Occipital lobe (tissue), 2 donors: ENCODE results near the gene CLN6. TPM values are rescaled to one million over a fixed set of nuclear protein-coding genes. Genes with fewer than 3 reads are reported as not detected.

Experiments used
- DNase-seq: peaks from one replicate; lab custom pipeline; 2025; lab: John Stamatoyannopoulos, UW
- total RNA-seq: library from RNA; depleted of rRNA; stranded (reverse); fragments of >200 nt; gene quantifications from one replicate; pipeline ENCODE4 v1.2.3, GENCODE V29; 2014

Gene CLN6
- total RNA-seq = 7.6 TPM

DNA sequence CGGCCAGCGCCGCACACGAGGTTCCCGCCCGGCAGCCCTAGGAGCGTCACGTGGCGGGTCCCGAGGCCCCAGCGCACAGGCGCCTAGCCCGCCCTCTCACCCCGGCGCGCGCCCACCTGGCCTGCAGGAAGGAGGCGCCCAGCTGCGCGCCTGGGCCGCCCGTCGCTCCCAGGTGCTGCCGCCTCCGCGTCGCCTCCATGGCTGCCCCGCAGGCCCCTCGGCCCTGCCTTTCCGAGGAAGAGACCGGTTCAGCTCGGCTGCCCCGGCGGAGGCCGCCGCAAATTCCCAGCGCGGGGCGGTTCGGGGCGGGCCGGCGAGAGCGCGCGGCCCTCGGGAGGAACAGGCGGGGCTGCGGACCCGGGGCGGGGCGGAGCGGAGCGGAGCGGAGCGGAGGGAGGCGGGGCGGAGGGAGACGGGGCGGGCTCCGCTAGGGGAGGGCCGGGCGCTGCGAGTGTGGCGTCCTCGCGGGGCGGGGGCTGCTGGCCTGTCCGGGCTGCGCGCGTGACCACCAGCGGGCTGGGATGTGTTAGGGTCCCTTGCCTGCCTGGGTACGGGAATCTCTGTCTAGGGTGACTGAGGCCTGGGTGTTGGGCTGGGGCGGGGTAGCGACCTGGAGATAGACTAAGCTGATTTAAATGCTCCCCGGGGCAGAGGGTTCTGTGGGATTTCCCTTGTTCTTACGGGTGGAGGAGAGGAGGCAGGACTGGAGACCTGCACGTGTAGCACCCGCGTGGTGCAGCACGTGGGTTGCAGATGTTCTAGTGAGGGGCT lies at the start of gene CLN6:
Gene CLN6, minus strand, starts transcription at position 343 of the 771 bp plus-strand sequence. Its CDS starts 144 bp downstream, at position 199.
- DNase-seq = peak; percentile 84

DNA sequence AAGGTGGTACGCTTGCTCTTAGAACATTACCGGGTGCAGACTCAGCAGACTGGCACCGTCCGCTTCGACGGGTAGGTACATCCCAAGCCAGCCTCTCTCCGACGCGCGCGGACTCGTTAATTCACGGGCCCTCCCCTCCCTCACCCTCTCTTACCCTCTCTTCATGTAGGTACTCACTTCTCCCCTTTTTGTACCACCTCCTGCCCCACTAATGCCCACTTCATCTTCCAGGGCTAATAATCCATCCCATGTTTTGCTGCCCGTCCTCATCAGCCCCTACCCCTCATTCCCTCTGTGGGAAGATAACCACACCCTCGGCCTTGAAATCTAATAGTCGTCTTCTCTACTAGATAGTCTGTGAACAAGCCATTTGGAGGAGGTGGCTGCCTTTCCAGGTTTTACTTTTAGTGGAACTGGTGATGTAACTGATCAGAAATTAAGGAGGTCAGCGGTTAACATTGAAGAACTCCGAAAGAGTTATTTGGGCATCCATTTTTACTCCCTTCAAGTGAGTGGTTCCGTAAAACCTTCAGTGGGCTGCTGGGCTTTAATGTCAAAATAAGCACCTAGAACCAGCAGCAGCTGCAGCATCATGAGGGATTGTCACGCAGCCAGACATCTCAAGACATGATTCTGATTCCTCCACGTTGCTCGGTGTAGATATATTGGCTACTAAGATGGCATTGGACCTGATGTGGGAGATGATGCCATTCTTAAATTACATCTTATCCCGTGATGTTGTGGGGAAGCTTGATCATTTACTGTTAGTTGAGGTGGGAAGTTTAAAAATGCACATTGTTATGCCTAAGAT lies 49.3 kb upstream of the CLN6 start:
- DNase-seq = no peak

DNA sequence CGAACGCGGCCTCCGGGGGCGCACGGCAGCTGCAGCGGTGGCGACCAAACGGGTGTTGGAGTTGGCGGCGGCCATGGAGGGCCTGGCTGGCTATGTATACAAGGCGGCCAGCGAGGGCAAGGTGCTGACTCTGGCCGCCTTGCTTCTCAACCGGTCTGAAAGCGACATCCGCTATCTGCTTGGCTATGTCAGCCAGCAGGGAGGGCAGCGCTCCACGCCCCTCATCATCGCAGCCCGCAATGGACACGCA lies 48.7 kb upstream of the CLN6 start:
- DNase-seq = no peak

DNA sequence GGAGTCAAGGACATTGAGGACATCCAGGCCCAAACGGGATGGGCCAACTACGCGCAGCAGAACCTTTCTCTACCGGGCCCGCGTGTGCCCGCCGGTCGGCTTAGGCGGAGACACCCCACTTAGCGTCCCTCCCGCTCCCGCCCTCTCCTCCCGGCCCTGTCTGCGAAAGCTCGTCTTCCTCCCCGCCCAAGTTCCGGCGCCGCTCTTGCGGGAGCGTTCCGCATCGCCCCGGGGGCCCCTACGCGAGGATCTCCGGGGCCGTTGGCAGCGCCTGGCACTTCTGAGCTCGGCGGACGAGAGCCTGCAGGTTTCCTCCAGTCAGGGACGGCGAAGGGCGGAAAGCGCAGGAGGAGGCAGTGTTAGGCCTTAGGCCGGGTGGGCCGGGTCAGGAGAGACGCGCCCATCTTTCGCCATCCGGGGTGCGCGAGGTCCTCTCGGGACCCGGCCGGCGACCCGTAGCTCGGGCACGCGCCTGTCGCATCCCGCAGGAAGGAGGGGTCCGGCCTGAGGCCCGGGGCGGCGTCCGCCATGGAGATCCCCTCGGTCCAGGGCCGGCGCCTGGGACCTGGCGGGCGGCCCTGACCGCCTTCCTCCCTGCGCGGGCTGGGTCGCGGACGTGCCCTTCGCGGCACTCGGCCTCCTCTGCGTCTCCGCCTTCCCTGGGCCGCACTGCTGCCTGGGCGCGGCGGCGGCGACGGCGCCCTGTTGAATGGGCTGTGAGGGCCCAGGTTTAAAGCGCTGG lies 48.2 kb upstream of the CLN6 start, which contains the start of gene FEM1B:
Gene FEM1B, plus strand, starts transcription at position 143 of the 742 bp plus-strand sequence. CDS start 673 bp downstream, outside the sequence.
- peak; percentile 93 for DNase-seq

DNA sequence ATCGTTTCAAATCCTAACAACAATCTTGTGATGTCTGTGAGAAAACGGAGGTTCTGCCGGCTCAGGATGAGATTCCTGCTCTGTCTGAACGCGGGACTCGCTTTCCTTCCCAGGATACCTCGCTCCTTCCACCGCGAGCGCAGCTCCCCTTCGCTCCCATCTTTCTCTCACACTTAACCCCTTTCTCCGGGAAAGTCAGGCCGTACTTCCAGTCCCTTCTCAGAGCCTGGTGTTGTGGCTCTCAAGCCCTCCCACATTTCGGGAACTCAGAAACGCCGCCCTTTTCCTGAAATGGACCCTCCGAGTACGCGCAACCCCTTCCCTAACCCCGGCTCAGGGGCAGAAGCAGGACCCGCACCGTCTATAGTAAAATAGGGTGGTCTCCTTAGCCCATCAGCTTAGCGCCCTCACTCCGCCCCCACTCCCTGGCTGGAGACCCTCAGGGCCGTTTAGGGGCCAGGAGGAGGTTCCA lies 47.6 kb upstream of the CLN6 start:
- peak; percentile 78 for DNase-seq

DNA sequence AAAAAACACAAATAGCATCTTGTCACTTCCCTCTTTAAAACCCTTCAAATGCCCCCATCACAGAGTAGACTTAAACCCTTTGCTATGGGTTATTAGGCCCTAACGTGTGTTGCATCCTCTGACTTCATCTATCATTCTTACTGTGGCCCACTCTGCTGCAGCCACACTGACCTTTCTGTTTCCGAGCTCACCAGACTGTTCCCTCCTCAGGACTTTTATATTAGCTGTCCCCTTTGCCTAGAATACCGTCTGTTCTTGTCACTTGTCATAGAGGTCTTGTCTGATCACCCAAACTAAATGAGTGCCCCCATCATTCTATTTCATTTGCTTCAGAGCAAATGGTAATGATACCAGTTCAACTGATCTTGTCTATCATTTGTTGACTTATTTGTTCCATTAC lies 47.1 kb upstream of the CLN6 start:
- no peak for DNase-seq

DNA sequence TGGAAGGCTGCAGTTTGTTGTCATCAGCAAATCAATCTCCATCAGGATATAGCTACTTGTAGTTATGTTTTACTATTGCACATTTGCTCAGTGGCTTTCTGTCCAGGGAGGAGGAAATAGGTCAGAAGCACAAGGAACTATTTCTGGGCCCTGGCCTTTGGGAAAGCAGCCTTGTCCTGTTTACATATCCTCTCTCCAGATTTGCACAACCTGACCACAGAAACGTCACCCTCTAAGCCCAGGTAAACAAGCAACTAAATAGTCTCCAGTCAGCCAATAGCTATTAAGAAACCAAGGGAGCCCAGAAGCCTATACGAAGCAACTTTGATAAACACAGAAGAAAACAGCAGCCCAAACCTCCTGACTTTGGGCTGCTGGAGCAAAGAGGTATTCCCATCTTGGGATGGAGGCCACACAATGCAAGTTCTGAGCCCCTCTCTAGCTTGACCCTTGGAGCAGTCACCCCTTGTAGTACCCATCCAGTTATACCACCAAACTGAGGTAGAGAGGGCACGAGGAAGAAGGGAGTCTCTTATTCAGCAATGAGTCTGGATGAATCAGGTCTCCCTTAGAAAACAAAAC lies 45.7 kb upstream of the CLN6 start:
- DNase-seq = no peak

DNA sequence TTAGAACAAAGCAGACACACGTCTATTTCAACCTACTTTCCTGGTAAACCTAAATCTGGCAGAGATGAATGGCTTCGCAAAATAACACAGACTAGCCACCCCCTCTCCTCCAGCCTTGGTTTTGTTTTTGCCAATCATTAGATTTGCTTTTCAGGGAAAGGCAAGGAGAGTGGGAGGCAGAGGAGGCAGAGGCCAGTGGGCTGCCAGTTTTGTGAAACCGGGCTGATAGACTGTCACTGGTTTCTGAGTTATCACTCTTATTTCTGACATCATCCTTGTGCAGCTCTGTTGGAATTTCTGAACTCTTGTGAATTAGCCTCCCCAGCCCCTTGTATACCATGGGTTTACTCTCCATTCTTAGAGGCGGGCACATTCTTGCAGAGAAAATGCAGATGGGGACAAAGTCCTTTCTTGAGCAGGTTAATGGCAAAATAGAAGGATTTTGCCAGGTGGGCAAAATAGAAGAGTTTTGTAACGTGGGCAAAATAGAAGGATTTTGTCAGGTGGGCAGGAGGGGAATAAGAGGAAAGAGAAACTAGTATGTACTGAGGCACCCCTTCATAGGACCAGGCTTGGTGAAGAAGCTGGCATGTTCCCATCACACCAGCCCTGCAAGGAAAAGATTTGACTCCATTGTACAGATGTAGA lies 44.8 kb upstream of the CLN6 start:
- DNase-seq = no peak

DNA sequence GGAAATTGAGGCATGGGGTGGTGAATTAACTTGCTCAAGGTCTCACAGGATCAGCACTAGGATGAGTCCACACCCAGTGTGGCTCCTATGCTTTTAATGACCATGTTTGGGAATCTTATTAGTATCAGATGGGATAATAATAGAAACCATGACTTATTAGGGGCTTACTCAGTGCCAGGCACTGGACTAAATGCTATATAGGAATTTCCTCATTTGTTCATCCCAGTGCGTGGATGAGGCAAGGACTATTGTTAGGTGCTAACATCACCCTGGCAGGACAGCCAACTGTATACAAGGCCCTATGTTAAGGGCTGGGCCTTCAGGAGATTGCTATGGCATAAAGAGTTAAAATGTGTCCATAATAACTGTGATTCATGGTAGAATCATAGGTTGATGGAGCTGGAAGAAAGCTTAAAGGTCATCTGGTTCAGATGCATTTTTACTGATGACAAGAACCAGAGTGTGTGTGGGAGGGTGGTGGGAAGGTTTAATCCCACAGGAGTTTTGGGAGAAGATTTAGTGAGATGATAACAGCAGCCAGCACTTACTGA lies 43.3 kb upstream of the CLN6 start:
- no peak for DNase-seq

DNA sequence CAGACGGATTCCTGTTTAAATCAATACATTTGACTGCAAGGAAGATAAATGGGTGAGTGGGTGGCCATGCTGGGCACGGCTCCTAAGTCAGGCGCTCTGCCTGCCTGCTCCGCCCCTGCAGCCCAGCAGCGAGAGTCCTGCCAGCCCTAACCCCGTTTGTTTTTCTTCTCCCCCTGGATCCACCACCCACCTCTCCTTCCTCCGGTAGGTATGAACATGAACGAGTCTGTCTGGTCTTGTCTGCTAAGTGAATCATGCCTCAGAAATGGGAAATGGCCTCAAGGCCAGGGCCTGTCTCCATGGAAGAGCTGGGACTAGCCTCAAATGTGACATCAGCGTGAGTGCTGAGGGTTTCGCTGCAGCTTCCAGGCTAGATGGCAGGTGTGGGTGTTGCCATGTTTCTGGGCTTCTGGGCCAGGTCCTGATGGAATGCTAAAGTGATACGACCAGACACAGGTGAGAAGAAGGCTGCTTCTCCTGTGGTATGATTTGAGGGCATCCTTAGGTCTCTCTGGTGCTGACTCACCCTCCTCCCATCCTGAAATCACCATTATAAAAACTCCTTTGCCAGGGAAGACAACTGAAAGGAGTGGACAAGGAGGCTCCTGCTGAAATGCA lies 42.4 kb upstream of the CLN6 start:
- DNase-seq = peak; percentile 57

DNA sequence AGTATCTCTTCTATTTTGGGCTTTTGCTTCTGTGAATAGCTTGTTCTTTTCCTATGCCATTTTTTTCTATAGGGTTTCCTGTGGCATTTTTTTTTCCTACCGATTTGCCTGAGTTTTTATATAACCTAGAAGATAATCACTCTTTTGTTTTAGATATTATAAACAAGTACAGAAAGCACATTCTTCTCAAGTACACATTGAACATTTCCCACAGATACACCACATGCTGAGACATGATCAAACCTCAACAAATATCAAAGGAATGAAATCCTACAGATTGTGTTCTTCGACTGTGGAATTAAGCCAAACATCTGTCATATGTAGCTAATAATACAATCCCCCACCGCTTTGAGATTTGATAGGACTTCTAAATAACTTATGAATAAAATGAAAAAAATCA lies 38.9 kb upstream of the CLN6 start:
- DNase-seq = no peak

DNA sequence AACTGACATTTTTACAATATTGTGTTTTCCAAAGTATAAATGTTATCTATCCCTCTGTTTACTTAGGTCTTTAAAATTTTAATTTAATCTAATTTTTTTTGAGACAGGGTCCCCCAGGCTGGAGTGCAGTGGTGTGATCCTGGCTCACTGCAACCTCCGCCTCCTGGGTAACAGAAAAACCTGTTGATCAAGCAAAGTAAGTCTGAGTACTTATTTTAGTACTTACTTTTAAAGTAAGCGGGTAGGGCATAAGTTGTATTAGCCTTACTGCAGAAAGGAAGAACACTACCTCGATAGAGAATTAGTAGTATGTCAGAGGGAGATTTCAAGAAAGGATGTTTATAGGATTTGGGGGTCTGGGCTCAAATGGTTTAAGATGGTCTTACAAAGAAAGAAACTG lies 36.1 kb upstream of the CLN6 start:
- no peak for DNase-seq

DNA sequence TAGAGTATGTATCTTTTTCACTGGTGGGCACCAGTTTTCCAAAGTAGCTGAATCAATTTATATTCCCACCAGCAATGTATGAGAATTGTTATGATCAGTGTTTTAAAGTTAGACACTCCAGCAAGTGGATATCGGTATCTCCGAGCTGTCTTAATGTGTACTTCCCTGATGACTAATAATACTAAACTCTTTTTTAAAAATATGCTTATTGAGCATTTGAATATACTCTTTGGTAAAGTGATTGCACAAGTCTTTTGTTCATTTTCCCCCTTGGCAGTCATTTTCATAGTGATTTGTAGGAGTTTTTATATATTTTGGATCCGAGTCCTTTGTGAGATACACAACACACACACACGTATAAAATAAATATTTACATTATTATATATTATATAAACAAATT lies 35.6 kb upstream of the CLN6 start:
- DNase-seq = no peak

DNA sequence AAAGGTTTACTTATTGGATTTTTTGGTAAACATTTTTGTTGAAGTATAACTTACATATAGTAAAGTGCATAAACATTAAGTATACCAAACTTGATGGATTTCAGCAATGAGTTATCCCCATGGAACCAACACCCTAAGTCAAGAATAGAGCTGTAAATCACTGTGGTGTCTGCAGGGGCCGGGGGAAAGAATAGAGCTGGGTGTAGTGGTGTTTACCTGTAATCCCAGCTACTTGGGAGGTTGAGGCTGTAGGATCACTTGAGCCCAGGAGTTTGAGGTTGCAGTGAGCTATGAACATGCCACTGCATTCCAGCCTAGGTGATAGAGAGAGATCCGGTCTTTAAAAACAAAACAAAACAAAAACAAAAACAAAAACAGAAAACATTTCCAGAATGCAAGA lies 34.8 kb upstream of the CLN6 start:
- DNase-seq = no peak

DNA sequence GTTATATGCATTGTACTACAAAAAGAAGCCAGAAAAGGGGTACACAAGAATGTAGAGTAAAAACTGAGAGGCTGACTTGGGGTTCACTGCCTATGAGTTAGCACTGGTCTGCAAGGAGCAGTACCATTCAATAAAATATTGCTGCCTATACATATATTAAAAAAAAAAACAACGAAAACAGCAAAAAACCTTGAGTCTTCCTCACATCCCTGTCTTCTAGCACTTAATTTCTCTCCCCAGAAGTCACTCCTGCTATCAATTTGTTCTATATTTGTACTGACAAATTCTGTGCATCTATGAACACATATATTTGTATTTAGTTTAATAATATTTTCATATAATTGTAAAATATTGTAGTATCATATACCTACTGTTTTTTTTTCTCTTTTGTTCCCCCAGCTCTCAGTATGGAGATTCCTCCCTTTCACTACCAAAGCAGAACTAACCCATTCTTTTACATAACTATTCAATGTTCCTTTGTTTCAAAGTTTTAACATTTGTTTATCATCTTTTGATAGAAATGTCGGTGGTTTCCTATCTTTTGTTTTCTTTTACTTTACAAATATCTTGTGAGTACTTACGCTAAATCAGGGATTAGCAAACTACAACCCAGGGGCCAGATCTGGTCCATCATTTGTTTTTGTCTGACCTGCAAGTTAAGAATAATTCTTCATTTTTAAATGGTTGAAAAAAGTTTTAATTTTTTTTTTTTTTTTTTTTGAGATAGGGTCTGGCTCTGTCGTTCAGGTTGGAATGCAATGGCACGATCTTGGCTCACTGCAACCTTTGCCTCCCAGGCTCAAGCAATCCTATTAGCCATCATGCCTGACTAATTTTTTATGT lies 33.2 kb upstream of the CLN6 start:
- no peak for DNase-seq

DNA sequence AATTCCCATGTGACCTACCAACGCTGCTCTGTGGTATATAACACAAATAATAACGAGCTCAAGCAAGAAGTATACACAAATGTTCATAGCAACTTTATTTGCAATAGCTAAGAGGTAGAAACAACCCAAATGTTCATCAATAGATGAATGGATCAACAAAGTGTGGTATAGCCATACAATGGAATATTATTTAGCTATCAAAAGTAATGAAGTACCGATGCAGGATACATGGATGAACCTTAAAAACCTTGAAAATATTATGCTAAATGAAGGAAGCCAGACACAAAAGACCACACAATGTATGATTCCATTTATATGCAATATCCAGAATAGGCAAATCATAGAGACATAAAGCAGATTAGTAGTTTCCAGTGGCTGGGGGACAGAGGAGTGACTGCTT lies 32.5 kb upstream of the CLN6 start:
- DNase-seq = no peak

DNA sequence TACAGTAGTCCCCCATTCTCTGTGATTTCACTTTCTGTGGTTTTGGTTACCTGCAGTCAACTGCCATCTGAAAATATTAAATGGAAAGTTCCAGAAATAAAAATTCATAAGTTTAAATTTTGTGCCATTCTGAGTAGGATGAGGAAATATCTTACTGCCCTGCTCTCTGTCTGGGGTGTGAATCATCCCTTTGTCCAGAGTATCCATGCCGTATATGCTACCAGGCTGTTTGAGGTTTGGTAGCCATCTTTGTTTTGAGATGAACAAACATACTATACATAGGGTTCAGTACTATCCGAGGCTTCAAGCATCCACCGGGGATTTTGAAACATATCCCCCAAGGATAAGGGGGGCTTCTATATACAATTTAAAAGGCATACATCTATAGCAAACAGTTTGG lies 31.7 kb upstream of the CLN6 start:
- DNase-seq = no peak

DNA sequence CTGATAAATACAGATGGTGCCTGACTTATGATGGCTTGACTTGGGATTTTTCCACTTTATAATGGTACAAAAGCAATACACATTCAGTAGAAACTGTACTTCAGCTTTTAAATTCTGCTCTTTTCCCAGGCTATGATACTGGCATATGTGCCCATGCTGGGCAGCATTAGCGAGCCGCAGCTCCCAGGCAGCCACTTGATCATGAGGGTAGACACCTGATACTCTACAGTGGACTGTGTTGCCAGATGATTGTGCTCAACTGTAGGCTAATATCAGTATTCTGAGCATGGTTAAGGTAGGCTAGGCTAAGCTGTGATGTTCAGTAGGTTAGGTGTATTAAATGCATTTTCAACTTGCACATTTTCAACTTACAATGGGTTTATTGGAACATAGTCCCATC lies 30.4 kb upstream of the CLN6 start:
- no peak for DNase-seq

DNA sequence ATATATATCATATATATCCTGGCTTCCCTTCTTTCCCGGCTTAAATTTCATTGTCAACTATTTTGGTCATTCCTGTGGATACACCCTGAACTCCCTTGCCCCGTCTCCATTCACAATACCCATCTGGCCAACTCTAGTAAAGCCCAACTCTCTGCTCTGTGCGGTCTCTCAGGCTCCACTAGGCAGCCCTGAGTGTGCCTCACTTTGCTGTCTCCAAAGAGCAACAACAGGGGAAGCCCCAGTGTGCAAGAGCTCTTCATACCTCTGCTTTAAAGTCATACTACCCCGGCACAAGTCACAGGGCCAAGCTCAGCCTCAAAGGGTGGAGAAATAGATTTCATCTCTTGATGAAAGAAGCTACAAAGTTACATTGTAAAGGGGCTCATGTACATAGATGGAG lies 29.2 kb upstream of the CLN6 start:
- DNase-seq = no peak
